ENCODE measurements around the gene OR6S1. TPM values are rescaled to one million over a fixed set of nuclear protein-coding genes. Genes with fewer than 3 reads are reported as not detected.

Gene OR6S1
- total RNA-seq, 4 donors from 2014 or later: not detected

- no peak for TF ChIP-seq CTCF (IDR thresholded peaks at IDR 0.05; ENCODE audit: low read depth)
These were observed 38.9 kb upstream of the OR6S1 start for GRCh38 chr14:20680363-20680762.

- TF ChIP-seq CTCF (IDR thresholded peaks at IDR 0.05; ENCODE audit: low read depth): no peak
These were observed 38.4 kb upstream of the OR6S1 start for GRCh38 chr14:20679907-20680306.

- TF ChIP-seq CTCF (IDR thresholded peaks at IDR 0.05; ENCODE audit: low read depth): no peak
These were observed 34.6 kb upstream of the OR6S1 start for GRCh38 chr14:20676072-20676471.

- TF ChIP-seq CTCF (IDR thresholded peaks at IDR 0.05; ENCODE audit: low read depth): no peak
These were observed 34.2 kb upstream of the OR6S1 start for GRCh38 chr14:20675669-20676068.

GRCh38 chr14:20671597-20672283, 30.2 kb upstream of the OR6S1 start:
- TF ChIP-seq CTCF (IDR thresholded peaks at IDR 0.05; ENCODE audit: low read depth): no peak

- no peak for TF ChIP-seq CTCF (IDR thresholded peaks at IDR 0.05; ENCODE audit: low read depth)
These were observed 27.5 kb upstream of the OR6S1 start for GRCh38 chr14:20668969-20669368.

GRCh38 chr14:20667957-20668356, 26.5 kb upstream of the OR6S1 start:
- no peak for TF ChIP-seq CTCF (IDR thresholded peaks at IDR 0.05; ENCODE audit: low read depth)

Measured in subcutaneous adipose tissue (tissue), 4 donors.